ENCODE measurements around the gene HEMK1.

GRCh38 chr3:50635066-50635465 lies 65.7 kb downstream of the HEMK1 start:
- TF ChIP-seq CTCF (IDR thresholded peaks at IDR 0.05) (no peak), POLR2A (IDR thresholded peaks at IDR 0.05) (no peak), POLR2AphosphoS5 (IDR thresholded peaks at IDR 0.05) (no peak)

All from upper lobe of left lung (tissue), 4 donors.